Gastroesophageal sphincter (tissue), 3 donors: ENCODE data around the gene KRTAP1-1.

Source experiments
- CTCF ChIP-seq, 4 experiments: fragments of 200-600 bp in 2 of 4; fragments of 450-650 bp in 2 of 4; sonication (generic) in 1 of 4; IDR thresholded peaks; one replicate each; pipeline ENCODE4 v1.5.1; 2017 to 2019; ENCODE audit warnings: antibody characterized with exemption in 4 of 4, mild to moderate bottlenecking in 2 of 4, moderate library complexity in 2 of 4
- POLR2AphosphoS5 ChIP-seq: sonication (generic); formaldehyde crosslinking; IDR thresholded peaks from one replicate; pipeline ENCODE4 v1.6.1; 2017; ENCODE audit warnings: antibody characterized with exemption

- no peak for TF ChIP-seq CTCF (IDR thresholded peaks at IDR 0.05)
- TF ChIP-seq POLR2AphosphoS5, result no peak
Measured at GRCh38 chr17:41013181-41013580, 28.1 kb downstream of the KRTAP1-1 start.
